PC-9 (cell line): ENCODE results near the gene TCEANC2.

Source experiments
- CTCF ChIP-seq: fragments of 200-600 bp; sonication (generic); conservative IDR thresholded peaks from 2 replicates; pipeline ENCODE4 v1.6.1; 2017; ENCODE audit warnings: mixed run types, antibody characterized with exemption, mild to moderate bottlenecking, moderate library complexity
- EZH2 ChIP-seq: fragments of 200-600 bp; sonication (generic); IDR thresholded peaks from 2 replicates; pipeline ENCODE4 v1.8.0; 2017; ENCODE audit warnings: antibody characterized with exemption, low read depth

- TF ChIP-seq CTCF (no peak), EZH2 (no peak)
Observed at GRCh38 chr1:54139711-54140110, 86.3 kb downstream of the TCEANC2 start.
